Activated T-cell treated with anti-CD3 and anti-CD28 coated beads, Interleukin-2, amount 50 U/mL, for 24 hours (primary cell): Measurements from ENCODE around the gene ATP6V1G1.
"Not testable (repeated sequence)": the region's sequence is repeated elsewhere in the genome, so short reads cannot be mapped to it uniquely, and the experiment has no call there.

ENCODE experiments used
- DNase-seq: peaks from one replicate; pipeline ENCODE4 v3.0.0-alpha.2; 2020
- H3K27ac Mint-ChIP-seq: 2 replicates; pipeline ENCODE4 v1.8.0; 2020; ENCODE audit warnings: mild to moderate bottlenecking, mixed read lengths
- H3K27me3 Mint-ChIP-seq: 2 replicates; pipeline ENCODE4 v1.8.0; 2020; ENCODE audit warnings: mixed read lengths
- H3K36me3 Mint-ChIP-seq: 2 replicates; pipeline ENCODE4 v1.8.0; 2020; ENCODE audit warnings: low read depth, mixed read lengths
- H3K4me1 Mint-ChIP-seq: 2 replicates; pipeline ENCODE4 v1.8.0; 2020; ENCODE audit warnings: low read depth, mixed read lengths
- H3K4me3 Mint-ChIP-seq: 2 replicates; pipeline ENCODE4 v1.8.0; 2020; ENCODE audit warnings: mild to moderate bottlenecking, moderate library complexity, mixed read lengths
- H3K9me3 Mint-ChIP-seq: 2 replicates; pipeline ENCODE4 v1.8.0; 2020; ENCODE audit warnings: mixed read lengths

ATP6V1G1 gene

DNA sequence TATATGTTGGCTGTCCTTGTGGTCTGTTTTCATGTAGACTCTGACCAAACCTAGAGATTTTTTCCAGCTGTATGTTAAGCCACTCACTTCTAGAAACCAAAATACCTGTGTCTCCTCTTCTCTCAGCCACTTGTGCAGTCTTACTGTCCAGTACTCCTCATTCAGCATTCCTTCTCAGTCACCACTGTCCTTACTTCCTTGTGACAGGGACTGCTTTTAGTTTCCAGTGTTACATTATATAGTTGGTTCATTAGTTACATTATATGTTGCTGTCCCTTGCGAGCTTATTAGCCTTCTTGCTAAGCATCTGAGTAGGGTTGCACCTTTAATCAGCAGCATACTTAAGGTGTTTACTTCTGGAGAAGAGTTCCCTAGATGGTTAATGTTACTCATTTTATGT lies 4.3 kb downstream of the ATP6V1G1 start:
- peak overlapping the region; percentile 70 for H3K4me3 Mint-ChIP-seq
- H3K4me1 Mint-ChIP-seq, result peaks cover 67% of the 10 kb centered on the region
- no peaks in the 10 kb centered on the region for H3K9me3 Mint-ChIP-seq
- H3K27ac Mint-ChIP-seq, result peak overlapping the region; percentile 92
- no peaks in the 10 kb centered on the region for H3K27me3 Mint-ChIP-seq
- peaks cover 80% of the 10 kb centered on the region for H3K36me3 Mint-ChIP-seq
- no peak for DNase-seq

DNA sequence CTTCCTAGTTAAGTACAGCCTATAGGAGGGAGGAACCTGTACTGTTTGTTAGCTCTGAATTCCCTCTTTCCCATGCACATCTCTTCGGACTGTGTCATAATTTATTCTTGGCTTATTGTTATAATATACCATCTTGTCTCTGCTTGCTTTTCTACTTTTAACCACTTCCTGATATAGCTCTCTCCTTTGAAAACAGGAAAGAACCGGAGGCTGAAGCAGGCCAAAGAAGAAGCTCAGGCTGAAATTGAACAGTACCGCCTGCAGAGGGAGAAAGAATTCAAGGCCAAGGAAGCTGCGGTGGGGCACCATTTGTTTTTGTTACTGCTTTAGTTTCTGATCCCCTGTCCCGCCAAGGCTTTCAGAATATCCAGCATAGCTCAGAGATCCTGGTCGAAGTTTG lies 4.8 kb downstream of the ATP6V1G1 start:
- peaks cover 64% of the 10 kb centered on the region for H3K4me1 Mint-ChIP-seq
- peak overlapping the region; percentile 70 for H3K4me3 Mint-ChIP-seq
- no peaks in the 10 kb centered on the region for H3K9me3 Mint-ChIP-seq
- peak overlapping the region; percentile 92 for H3K27ac Mint-ChIP-seq
- no peak for DNase-seq
- no peaks in the 10 kb centered on the region for H3K27me3 Mint-ChIP-seq
- H3K36me3 Mint-ChIP-seq, result peaks cover 84% of the 10 kb centered on the region

GRCh38 chr9:114594136-114594535 lies 6.6 kb downstream of the ATP6V1G1 start:
- peaks cover 86% of the 10 kb centered on the region for H3K36me3 Mint-ChIP-seq

GRCh38 chr9:114600502-114601248 lies 13.1 kb downstream of the ATP6V1G1 start:
- H3K9me3 Mint-ChIP-seq, H3K4me3 Mint-ChIP-seq, DNase-seq, H3K27me3 Mint-ChIP-seq, H3K27ac Mint-ChIP-seq: not testable (repeated sequence)
- Mint-ChIP-seq H3K4me1 (peaks cover 16% of the 10 kb centered on the region), H3K36me3 (peaks cover 65% of the 10 kb centered on the region)

More at GRCh38 chr9:114594136-114594535, 6.6 kb downstream of the ATP6V1G1 start:
- H3K4me1 Mint-ChIP-seq, result peaks cover 64% of the 10 kb centered on the region
- no peaks in the 10 kb centered on the region for H3K9me3 Mint-ChIP-seq
- no peak for DNase-seq
- no peak overlapping the region for H3K4me3 Mint-ChIP-seq
- H3K27me3 Mint-ChIP-seq, result no peaks in the 10 kb centered on the region
- peak overlapping the region; percentile 92 for H3K27ac Mint-ChIP-seq

- Mint-ChIP-seq H3K4me1 (peaks cover 11% of the 10 kb centered on the region), H3K36me3 (peaks cover 58% of the 10 kb centered on the region)
- not testable (repeated sequence) for H3K27me3 Mint-ChIP-seq, H3K4me3 Mint-ChIP-seq, DNase-seq, H3K9me3 Mint-ChIP-seq, H3K27ac Mint-ChIP-seq
Observed at GRCh38 chr9:114601787-114602186, 14.2 kb downstream of the ATP6V1G1 start.

GRCh38 chr9:114602620-114603019 lies 15.1 kb downstream of the ATP6V1G1 start:
- H3K4me1 Mint-ChIP-seq, result peaks cover 9% of the 10 kb centered on the region
- H3K36me3 Mint-ChIP-seq, result peaks cover 53% of the 10 kb centered on the region
- no peak for DNase-seq
- H3K4me3 Mint-ChIP-seq, result no peak overlapping the region
- peaks cover 7% of the 10 kb centered on the region for H3K9me3 Mint-ChIP-seq
- H3K27me3 Mint-ChIP-seq, result no peaks in the 10 kb centered on the region
- no peak overlapping the region for H3K27ac Mint-ChIP-seq

GRCh38 chr9:114603248-114603647 lies 15.7 kb downstream of the ATP6V1G1 start:
- Mint-ChIP-seq H3K27me3 (no peaks in the 10 kb centered on the region), H3K4me3 (no peak overlapping the region), H3K27ac (no peak overlapping the region), H3K4me1 (peaks cover 8% of the 10 kb centered on the region), H3K36me3 (peaks cover 50% of the 10 kb centered on the region), H3K9me3 (peaks cover 7% of the 10 kb centered on the region)
- DNase-seq, result no peak

DNA sequence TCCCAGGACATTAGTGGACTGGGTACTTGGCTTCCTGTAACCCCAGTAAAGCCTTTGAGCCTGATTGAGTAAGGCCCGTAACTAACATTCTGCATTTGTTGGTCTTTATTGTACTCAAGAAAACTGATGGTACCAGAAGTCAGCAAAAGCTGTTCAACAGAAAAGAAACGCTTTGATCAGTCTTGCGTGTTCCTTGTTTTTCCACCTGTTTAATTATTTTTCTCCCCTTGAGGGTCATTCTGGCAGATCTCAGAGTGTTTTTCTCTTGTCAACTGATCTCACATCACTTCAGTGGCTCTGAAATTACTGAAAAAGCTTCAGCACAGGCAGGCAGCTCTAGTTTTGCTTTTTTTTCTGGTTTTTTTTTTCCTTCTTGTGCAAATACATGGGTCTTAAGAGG lies 17.4 kb downstream of the ATP6V1G1 start:
- Mint-ChIP-seq H3K36me3 (peaks cover 38% of the 10 kb centered on the region), H3K4me3 (no peak overlapping the region), H3K27me3 (no peaks in the 10 kb centered on the region), H3K9me3 (peaks cover 7% of the 10 kb centered on the region), H3K4me1 (peaks cover 8% of the 10 kb centered on the region), H3K27ac (no peak overlapping the region)
- DNase-seq, result no peak

DNA sequence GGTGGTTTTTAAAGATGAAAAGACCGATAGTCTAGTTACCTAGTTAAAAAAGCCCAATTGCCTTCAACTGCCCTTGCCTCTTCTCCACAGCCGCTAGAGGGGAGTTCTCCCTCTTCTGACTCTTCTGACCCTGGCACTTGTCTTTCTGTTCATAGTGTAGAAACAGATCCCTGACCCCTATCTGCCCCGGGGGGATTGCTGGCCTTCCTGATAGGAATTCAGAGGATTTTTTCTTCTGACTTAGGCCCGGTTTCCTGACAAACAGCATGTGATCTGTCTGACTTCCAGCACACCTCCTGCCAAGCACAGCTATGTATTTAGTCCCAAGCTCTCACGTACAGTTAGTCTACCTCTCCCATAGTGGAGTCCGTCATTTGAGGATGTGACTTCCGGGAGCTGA lies 18.5 kb downstream of the ATP6V1G1 start:
- H3K9me3 Mint-ChIP-seq, result peaks cover 7% of the 10 kb centered on the region
- H3K36me3 Mint-ChIP-seq, result peaks cover 29% of the 10 kb centered on the region
- H3K27ac Mint-ChIP-seq, result peak overlapping the region; percentile 3
- peaks cover 18% of the 10 kb centered on the region for H3K4me1 Mint-ChIP-seq
- H3K4me3 Mint-ChIP-seq, result no peak overlapping the region
- DNase-seq, result no peak
- H3K27me3 Mint-ChIP-seq, result no peaks in the 10 kb centered on the region

- H3K27me3 Mint-ChIP-seq, result no peaks in the 10 kb centered on the region
- peaks cover 23% of the 10 kb centered on the region for H3K36me3 Mint-ChIP-seq
- peaks cover 3% of the 10 kb centered on the region for H3K9me3 Mint-ChIP-seq
- no peak overlapping the region for H3K4me3 Mint-ChIP-seq
- DNase-seq, result no peak
- H3K4me1 Mint-ChIP-seq, result peaks cover 18% of the 10 kb centered on the region
- H3K27ac Mint-ChIP-seq, result peak overlapping the region; percentile 27
Observed at GRCh38 chr9:114606597-114607207, 19.1 kb downstream of the ATP6V1G1 start.

DNA sequence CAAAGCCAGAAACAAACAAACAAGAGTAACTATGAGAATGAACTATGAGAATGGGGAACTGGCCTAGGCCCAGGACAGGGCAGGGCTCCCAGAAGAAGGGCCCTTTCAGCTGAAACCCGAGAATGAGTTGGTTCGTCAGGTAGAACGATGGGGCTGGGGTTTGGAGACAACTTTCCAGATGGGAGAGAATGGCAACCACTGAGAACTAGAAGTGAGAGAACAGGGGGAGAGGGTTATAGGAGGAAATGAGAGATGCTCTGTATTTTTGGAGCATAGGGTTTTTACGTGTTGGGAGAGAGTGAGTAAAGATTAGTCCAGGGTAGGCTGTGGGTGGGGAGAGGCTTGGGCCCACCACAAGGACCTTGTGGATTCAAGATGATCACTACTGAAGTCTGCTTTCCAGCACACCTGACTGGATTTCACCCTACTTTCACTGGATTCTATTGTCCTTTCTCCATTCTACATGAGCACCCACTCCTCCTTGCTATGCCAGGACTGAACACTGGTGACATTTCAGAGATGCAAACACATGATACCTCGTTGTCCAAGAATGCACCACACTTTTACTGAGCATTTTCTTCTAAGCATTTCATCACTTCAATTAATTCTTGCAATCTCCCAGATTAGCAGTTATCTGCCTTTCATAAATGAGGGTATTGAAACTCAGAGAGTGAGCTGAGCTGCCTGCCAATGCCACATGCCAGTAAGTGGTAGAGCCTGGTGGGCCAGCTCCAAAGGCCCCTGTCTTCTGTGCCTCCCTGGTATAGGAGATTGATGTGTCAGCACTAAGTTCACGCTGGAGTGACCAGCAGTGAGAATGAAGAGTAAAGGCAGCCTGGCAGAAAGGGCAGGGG lies 20.3 kb downstream of the ATP6V1G1 start:
- no peak overlapping the region for H3K27ac Mint-ChIP-seq
- H3K4me1 Mint-ChIP-seq, result peaks cover 28% of the 10 kb centered on the region
- no peaks in the 10 kb centered on the region for H3K9me3 Mint-ChIP-seq
- H3K27me3 Mint-ChIP-seq, result no peaks in the 10 kb centered on the region
- H3K36me3 Mint-ChIP-seq, result peaks cover 24% of the 10 kb centered on the region
- no peak overlapping the region for H3K4me3 Mint-ChIP-seq
- DNase-seq, result no peak

GRCh38 chr9:114608525-114608796 lies 20.9 kb downstream of the ATP6V1G1 start:
- Mint-ChIP-seq H3K27ac (no peak overlapping the region), H3K9me3 (no peaks in the 10 kb centered on the region), H3K36me3 (peaks cover 24% of the 10 kb centered on the region), H3K4me3 (no peak overlapping the region), H3K27me3 (no peaks in the 10 kb centered on the region), H3K4me1 (peaks cover 34% of the 10 kb centered on the region)
- DNase-seq, result no peak

GRCh38 chr9:114611516-114612271 lies 24.1 kb downstream of the ATP6V1G1 start:
- H3K27ac Mint-ChIP-seq, result peak overlapping the region; percentile 87
- H3K27me3 Mint-ChIP-seq, result no peaks in the 10 kb centered on the region
- peaks cover 55% of the 10 kb centered on the region for H3K4me1 Mint-ChIP-seq
- H3K9me3 Mint-ChIP-seq, result no peaks in the 10 kb centered on the region
- H3K4me3 Mint-ChIP-seq, result peak overlapping the region; percentile 88
- DNase-seq, result no peak
- peaks cover 31% of the 10 kb centered on the region for H3K36me3 Mint-ChIP-seq

DNA sequence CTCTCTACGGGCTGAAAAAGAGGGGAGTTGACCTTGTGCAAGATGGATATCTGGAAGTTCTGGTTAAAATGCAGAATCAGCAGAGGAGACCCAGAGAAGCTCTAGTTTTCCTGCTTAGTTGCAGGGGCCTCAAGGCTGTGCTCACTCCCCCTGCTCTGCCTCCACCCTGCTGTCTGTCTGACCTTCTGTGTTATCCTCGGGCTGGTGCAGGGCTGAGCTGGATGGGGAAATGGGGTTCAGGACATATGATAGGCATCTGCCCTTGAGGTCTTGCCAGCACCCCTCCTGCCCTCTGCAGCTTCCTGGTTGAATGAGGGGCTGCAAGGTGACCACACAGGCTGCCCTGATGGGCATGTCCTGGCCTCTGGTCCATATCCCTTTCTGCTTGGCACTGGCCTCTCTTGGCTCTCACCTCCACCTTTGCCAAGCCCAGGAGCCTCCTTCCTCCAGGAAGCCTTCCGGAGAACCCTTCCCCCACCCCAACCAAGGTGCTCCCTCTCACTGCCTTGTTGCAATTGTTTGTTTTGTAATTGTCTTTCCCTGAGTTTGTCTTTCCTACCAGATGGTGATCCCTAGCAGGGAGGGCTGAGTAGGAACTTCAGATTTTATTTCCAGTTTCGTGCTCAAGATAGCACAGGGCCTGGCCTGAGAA lies 24.8 kb downstream of the ATP6V1G1 start:
- peak overlapping the region; percentile 87 for H3K27ac Mint-ChIP-seq
- peak; percentile 38 for DNase-seq
- peaks cover 58% of the 10 kb centered on the region for H3K4me1 Mint-ChIP-seq

More for the DNA sequence above, 24.8 kb downstream of the ATP6V1G1 start:
- Mint-ChIP-seq H3K36me3 (peaks cover 36% of the 10 kb centered on the region), H3K4me3 (peak overlapping the region; percentile 88), H3K9me3 (no peaks in the 10 kb centered on the region), H3K27me3 (no peaks in the 10 kb centered on the region)
